Psoas muscle (tissue), 8 donors: Measurements from ENCODE around the gene PHACTR2. TPM values are rescaled to one million over a fixed set of nuclear protein-coding genes. Genes with fewer than 3 reads are reported as not detected.
"Not testable (repeated sequence)": the region's sequence is repeated elsewhere in the genome, so short reads cannot be mapped to it uniquely, and the experiment has no call there.

ENCODE experiments used
- ATAC-seq, 4 donors: fragments of 200-7000 bp; cut with Tn5 transposase; one replicate each; pipeline ENCODE4 v1.9.1; 2020; ENCODE audit warnings: moderate library complexity in 3 of 4, mild to moderate bottlenecking in 2 of 4
- DNase-seq, 2 donors: peaks; one replicate each; pipeline ENCODE4 v3.0.0-alpha.2; 2020
- H3K27ac ChIP-seq: fragments of 200-600 bp; one replicate; pipeline ENCODE4 v1.8.0; 2022
- H3K27me3 ChIP-seq, 3 donors: fragments of 200-600 bp in 1 of 3; one replicate each; pipeline versions ENCODE4 v1.6.1 to v1.8.0; 2013 to 2022; ENCODE audit warnings: low read length in 2 of 3, mild to moderate bottlenecking in 2 of 3, moderate library complexity in 1 of 3; ENCODE audit not compliant: insufficient read depth in 3 of 3
- H3K36me3 ChIP-seq, 2 donors: fragments of 200-600 bp in 1 of 2; one replicate each; pipeline versions ENCODE4 v1.6.1 to v1.8.0; 2013 to 2022; ENCODE audit warnings: low read depth in 1 of 2, mild to moderate bottlenecking in 1 of 2, moderate library complexity in 1 of 2; ENCODE audit not compliant: insufficient read depth in 1 of 2
- H3K4me1 ChIP-seq: fragments of 200-600 bp; one replicate; pipeline ENCODE4 v1.8.0; 2022
- H3K4me3 ChIP-seq: fragments of 200-600 bp; one replicate; pipeline ENCODE4 v1.8.0; 2022; ENCODE audit warnings: mild to moderate bottlenecking
- H3K9me3 ChIP-seq: fragments of 200-600 bp; one replicate; pipeline ENCODE4 v1.8.0; 2022
- CTCF ChIP-seq: fragments of 200-600 bp; IDR thresholded peaks from one replicate; pipeline ENCODE4 v1.8.0; 2022; ENCODE audit warnings: antibody characterized with exemption
- WGBS, 3 donors: extraction: QIAGEN DNeasy Blood & Tissue Kit; methylation state at CpG; one replicate each; pipeline versions ENCODE4 v1.1.6 to v1.1.7; 2013; 5-methylcytosine and 5-hydroxymethylcytosine counted together
- intact Hi-C, 2 donors: fragments of 100-400 bp; cut with DNase I; formaldehyde crosslinking; loops; one replicate each; pipeline versions ENCODE4 v1.11.0 to v1.14.2; 2022
- polyA plus RNA-seq, 3 donors: library from polyadenylated mRNA; stranded (reverse); fragments of 200-250 nt; gene quantifications; one replicate each; pipeline ENCODE4 v1.2.3, GENCODE V29; 2013
- total RNA-seq, 4 donors: library from RNA; stranded (reverse); fragmentation: NEBNext Ultra II Directional in 2 of 4; extraction: Animal tissue kit (Norgen Biotek cat#: 25700) in 2 of 4; gene quantifications; one replicate each; pipeline versions ENCODE4 v1.2.1 to v1.2.4, GENCODE V29; 2021 to 2023
- donor health status: healthy with polysubstance abuse.
- donor health status: DM: no; HTN: no; CAD: no; lungs with moderate emphysema.
- donor health status: Bipolar disorder and iron deficiency.
- donor health status: healthy.
- donor health status: DM: yes; HTN: yes; CAD: no.
- donor health status: DM: no; HTN: no; CAD: no.
- donor health status: DM: no; HTN: no; CAD: no.
- donor health status: DM: yes; HTN: yes; CAD: no.

The PHACTR2 gene
- total and polyA plus RNA-seq, 7 donors, result 3.4 to 48.8 (median 30.0) TPM

- TF ChIP-seq CTCF, result no peak
- H3K4me1 ChIP-seq, result no peaks in the 10 kb centered on the region
- no peak for ATAC-seq
Measured at GRCh38 chr6:143857651-143858050, 179.9 kb downstream of the PHACTR2 start.

GRCh38 chr6:143859891-143860660 lies 182.3 kb downstream of the PHACTR2 start:
- peaks cover 19 to 100% of the 10 kb centered on the region in 2 donors for H3K36me3 ChIP-seq
- intact Hi-C loops, result no loop called here
- WGBS, 3 donors, result 88 to 90% (median 90%) methylated on average over 3 of the region's 3 CpGs

More at GRCh38 chr6:143857651-143858050, 179.9 kb downstream of the PHACTR2 start:
- no peaks in the 10 kb centered on the region for H3K9me3 ChIP-seq
- intact Hi-C loops, result no loop called here
- no peak for DNase-seq
- no peaks in the 10 kb centered on the region for H3K27me3 ChIP-seq
- 95 to 99% (median 98%) methylated on average over 5 of the region's 5 CpGs for WGBS, 3 donors
- no peak overlapping the region for H3K4me3 ChIP-seq
- H3K36me3 ChIP-seq, result peaks cover 19 to 90% of the 10 kb centered on the region in 2 donors
- no peak overlapping the region for H3K27ac ChIP-seq

GRCh38 chr6:143863771-143864170 lies 186.0 kb downstream of the PHACTR2 start:
- WGBS, 3 donors, result 64 to 69% (median 67%) methylated on average over 2 of the region's 2 CpGs
- intact Hi-C loops, result no loop called here
- H3K4me3 ChIP-seq, result no peak overlapping the region
- TF ChIP-seq CTCF, result no peak
- no peaks in the 10 kb centered on the region for H3K9me3 ChIP-seq
- H3K27me3 ChIP-seq, result no peaks in the 10 kb centered on the region
- no peak overlapping the region for H3K27ac ChIP-seq
- ATAC-seq (no peak), DNase-seq (no peak)
- H3K36me3 ChIP-seq, result peaks cover 4 to 75% of the 10 kb centered on the region in 2 donors
- no peaks in the 10 kb centered on the region for H3K4me1 ChIP-seq

More at GRCh38 chr6:143859891-143860660, 182.3 kb downstream of the PHACTR2 start:
- Histone ChIP-seq H3K4me1 (no peaks in the 10 kb centered on the region), H3K4me3 (no peak overlapping the region), H3K27me3 (no peaks in the 10 kb centered on the region), H3K27ac (no peak overlapping the region), H3K9me3 (no peaks in the 10 kb centered on the region)
- no peak for TF ChIP-seq CTCF
- DNase-seq (no peak), ATAC-seq (no peak)

GRCh38 chr6:143864234-143864633 lies 186.5 kb downstream of the PHACTR2 start, which contains the start of gene ZC2HC1B:
Gene ZC2HC1B (plus strand): TSS chr6:143864474. CDS start chr6:143864540, 66 bp downstream.
- Histone ChIP-seq H3K27me3 (no peaks in the 10 kb centered on the region), H3K4me3 (no peak within 1 kb of the TSS), H3K9me3 (no peaks in the 10 kb centered on the region), H3K27ac (no peak within 1 kb of the TSS), H3K4me1 (no peaks in the 10 kb centered on the region), H3K36me3 (peaks cover 4 to 71% of the 10 kb centered on the region in 2 donors)
- no peak for DNase-seq
- no peak for TF ChIP-seq CTCF
- no peak for ATAC-seq
- intact Hi-C loops, result no loop called here
- WGBS, 3 donors, result 25 to 44% (median 42%) methylated on average over 1 of the region's 1 CpG

- H3K4me1 ChIP-seq, result no peaks in the 10 kb centered on the region
- intact Hi-C loops, result no loop called here
- ATAC-seq (no peak), DNase-seq (no peak)
- no peak overlapping the region for H3K27ac ChIP-seq
- no peak overlapping the region for H3K4me3 ChIP-seq
- no peak for TF ChIP-seq CTCF
- H3K36me3 ChIP-seq, result peaks cover 0 to 41% of the 10 kb centered on the region in 2 donors
- no peaks in the 10 kb centered on the region for H3K27me3 ChIP-seq
- H3K9me3 ChIP-seq, result no peaks in the 10 kb centered on the region
Measured at GRCh38 chr6:143867236-143867635, 189.5 kb downstream of the PHACTR2 start.

- DNase-seq, H3K4me3 ChIP-seq, H3K4me1 ChIP-seq, H3K27ac ChIP-seq, ATAC-seq, H3K27me3 ChIP-seq, H3K9me3 ChIP-seq, intact Hi-C loops: not testable (repeated sequence)
- H3K36me3 ChIP-seq, result peaks cover 0 to 25% of the 10 kb centered on the region in 2 donors
- WGBS, 3 donors, result 96 to 99% (median 98%) methylated on average over 3 of the region's 3 CpGs
Measured at GRCh38 chr6:143868808-143869207, 191.0 kb downstream of the PHACTR2 start.

- H3K27ac ChIP-seq, H3K4me3 ChIP-seq, H3K27me3 ChIP-seq, H3K36me3 ChIP-seq, H3K9me3 ChIP-seq, H3K4me1 ChIP-seq, ATAC-seq, intact Hi-C loops, DNase-seq: not testable (repeated sequence)
- WGBS, 3 donors, result 23 to 45% (median 38%) methylated on average over 1 of the region's 1 CpG
Measured at GRCh38 chr6:143871202-143871730, 193.5 kb downstream of the PHACTR2 start.
